ENCODE measurements around the gene IQGAP3. TPM values are rescaled to one million over a fixed set of nuclear protein-coding genes. Genes with fewer than 3 reads are reported as not detected.

IQGAP3 gene
- polyA plus RNA-seq, 1 donor from 2014 or later = not detected

GRCh38 chr1:156571261-156571852 lies 1.0 kb downstream of the IQGAP3 start:
- Histone ChIP-seq H3K4me2 (ENCODE audit: low read length) (no peak overlapping the region), H3K4me3 (ENCODE audit: low read length) (peak overlapping the region; percentile 70), H3K36me3 (ENCODE audit: insufficient read depth, low read length) (no peaks in the 10 kb centered on the region), H3K9ac (ENCODE audit: low read length) (no peak overlapping the region), H2AFZ (ENCODE audit: low read depth, low read length) (no peak overlapping the region), H3K27me3 (ENCODE audit: insufficient read depth, low read depth, low read length) (no peaks in the 10 kb centered on the region), H4K20me1 (ENCODE audit: insufficient read depth) (no peaks in the 10 kb centered on the region), H3F3A (ENCODE audit: insufficient read depth, low read length, poor library complexity, severe bottlenecking) (no peaks in the 10 kb centered on the region), H3K9me2 (ENCODE audit: insufficient read depth, low read length) (no peaks in the 10 kb centered on the region), H3K79me2 (replicated peaks; ENCODE audit: insufficient read depth, low read length) (no peaks in the 10 kb centered on the region), H3K9me3 (ENCODE audit: low read length) (no peaks in the 10 kb centered on the region), H3K27ac (ENCODE audit: low read length) (no peak overlapping the region)
- no peak for TF ChIP-seq EP300 (conservative IDR thresholded peaks at IDR 0.05; ENCODE audit: poor library complexity, severe bottlenecking)
- TF ChIP-seq, protein P1, sequence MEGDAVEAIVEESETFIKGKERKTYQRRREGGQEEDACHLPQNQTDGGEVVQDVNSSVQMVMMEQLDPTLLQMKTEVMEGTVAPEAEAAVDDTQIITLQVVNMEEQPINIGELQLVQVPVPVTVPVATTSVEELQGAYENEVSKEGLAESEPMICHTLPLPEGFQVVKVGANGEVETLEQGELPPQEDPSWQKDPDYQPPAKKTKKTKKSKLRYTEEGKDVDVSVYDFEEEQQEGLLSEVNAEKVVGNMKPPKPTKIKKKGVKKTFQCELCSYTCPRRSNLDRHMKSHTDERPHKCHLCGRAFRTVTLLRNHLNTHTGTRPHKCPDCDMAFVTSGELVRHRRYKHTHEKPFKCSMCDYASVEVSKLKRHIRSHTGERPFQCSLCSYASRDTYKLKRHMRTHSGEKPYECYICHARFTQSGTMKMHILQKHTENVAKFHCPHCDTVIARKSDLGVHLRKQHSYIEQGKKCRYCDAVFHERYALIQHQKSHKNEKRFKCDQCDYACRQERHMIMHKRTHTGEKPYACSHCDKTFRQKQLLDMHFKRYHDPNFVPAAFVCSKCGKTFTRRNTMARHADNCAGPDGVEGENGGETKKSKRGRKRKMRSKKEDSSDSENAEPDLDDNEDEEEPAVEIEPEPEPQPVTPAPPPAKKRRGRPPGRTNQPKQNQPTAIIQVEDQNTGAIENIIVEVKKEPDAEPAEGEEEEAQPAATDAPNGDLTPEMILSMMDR (IDR thresholded peaks at IDR 0.05; ENCODE audit: poor library complexity, severe bottlenecking) = no peak
- TF ChIP-seq TAF1 (IDR thresholded peaks at IDR 0.05; ENCODE audit: low read depth) = no peak
- TF ChIP-seq, protein P2, sequence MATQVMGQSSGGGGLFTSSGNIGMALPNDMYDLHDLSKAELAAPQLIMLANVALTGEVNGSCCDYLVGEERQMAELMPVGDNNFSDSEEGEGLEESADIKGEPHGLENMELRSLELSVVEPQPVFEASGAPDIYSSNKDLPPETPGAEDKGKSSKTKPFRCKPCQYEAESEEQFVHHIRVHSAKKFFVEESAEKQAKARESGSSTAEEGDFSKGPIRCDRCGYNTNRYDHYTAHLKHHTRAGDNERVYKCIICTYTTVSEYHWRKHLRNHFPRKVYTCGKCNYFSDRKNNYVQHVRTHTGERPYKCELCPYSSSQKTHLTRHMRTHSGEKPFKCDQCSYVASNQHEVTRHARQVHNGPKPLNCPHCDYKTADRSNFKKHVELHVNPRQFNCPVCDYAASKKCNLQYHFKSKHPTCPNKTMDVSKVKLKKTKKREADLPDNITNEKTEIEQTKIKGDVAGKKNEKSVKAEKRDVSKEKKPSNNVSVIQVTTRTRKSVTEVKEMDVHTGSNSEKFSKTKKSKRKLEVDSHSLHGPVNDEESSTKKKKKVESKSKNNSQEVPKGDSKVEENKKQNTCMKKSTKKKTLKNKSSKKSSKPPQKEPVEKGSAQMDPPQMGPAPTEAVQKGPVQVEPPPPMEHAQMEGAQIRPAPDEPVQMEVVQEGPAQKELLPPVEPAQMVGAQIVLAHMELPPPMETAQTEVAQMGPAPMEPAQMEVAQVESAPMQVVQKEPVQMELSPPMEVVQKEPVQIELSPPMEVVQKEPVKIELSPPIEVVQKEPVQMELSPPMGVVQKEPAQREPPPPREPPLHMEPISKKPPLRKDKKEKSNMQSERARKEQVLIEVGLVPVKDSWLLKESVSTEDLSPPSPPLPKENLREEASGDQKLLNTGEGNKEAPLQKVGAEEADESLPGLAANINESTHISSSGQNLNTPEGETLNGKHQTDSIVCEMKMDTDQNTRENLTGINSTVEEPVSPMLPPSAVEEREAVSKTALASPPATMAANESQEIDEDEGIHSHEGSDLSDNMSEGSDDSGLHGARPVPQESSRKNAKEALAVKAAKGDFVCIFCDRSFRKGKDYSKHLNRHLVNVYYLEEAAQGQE (IDR thresholded peaks at IDR 0.05; ENCODE audit: borderline replicate concordance) = no peak
- no peak for TF ChIP-seq EZH2 (IDR thresholded peaks at IDR 0.05; ENCODE audit: borderline replicate concordance, insufficient read depth, low read length, poor library complexity, severe bottlenecking)

GRCh38 chr1:156566436-156566835 lies 5.9 kb downstream of the IQGAP3 start:
- Histone ChIP-seq H3K9me3 (ENCODE audit: low read length) (no peaks in the 10 kb centered on the region), H3K4me3 (ENCODE audit: low read length) (no peak overlapping the region), H3K79me2 (replicated peaks; ENCODE audit: insufficient read depth, low read length) (no peaks in the 10 kb centered on the region), H2AFZ (ENCODE audit: low read depth, low read length) (no peak overlapping the region), H3K9me2 (ENCODE audit: insufficient read depth, low read length) (no peaks in the 10 kb centered on the region), H3K4me2 (ENCODE audit: low read length) (no peak overlapping the region), H3K27ac (ENCODE audit: low read length) (no peak overlapping the region), H3K36me3 (ENCODE audit: insufficient read depth, low read length) (no peaks in the 10 kb centered on the region), H3K27me3 (ENCODE audit: insufficient read depth, low read depth, low read length) (no peaks in the 10 kb centered on the region), H3K9ac (ENCODE audit: low read length) (no peak overlapping the region), H3F3A (ENCODE audit: insufficient read depth, low read length, poor library complexity, severe bottlenecking) (no peaks in the 10 kb centered on the region), H4K20me1 (ENCODE audit: insufficient read depth) (no peaks in the 10 kb centered on the region)
- TF ChIP-seq POLR2AphosphoS5 (IDR thresholded peaks at IDR 0.05) (no peak), RAD21 (conservative IDR thresholded peaks at IDR 0.05) (no peak), MXI1 (conservative IDR thresholded peaks at IDR 0.05; ENCODE audit: poor library complexity, severe bottlenecking) (no peak), SMC3 (conservative IDR thresholded peaks at IDR 0.05; ENCODE audit: poor library complexity) (no peak), EZH2 (IDR thresholded peaks at IDR 0.05; ENCODE audit: borderline replicate concordance, insufficient read depth, low read length, poor library complexity, severe bottlenecking) (no peak), TAF1 (IDR thresholded peaks at IDR 0.05; ENCODE audit: low read depth) (no peak), EP300 (conservative IDR thresholded peaks at IDR 0.05; ENCODE audit: poor library complexity, severe bottlenecking) (no peak)
- TF ChIP-seq, protein P1 (IDR thresholded peaks at IDR 0.05; ENCODE audit: poor library complexity, severe bottlenecking) = no peak
- TF ChIP-seq, protein P2 (IDR thresholded peaks at IDR 0.05; ENCODE audit: borderline replicate concordance) = no peak
